ENCODE results near the gene FGFBP2.

The FGFBP2 gene

GRCh38 chr4:15968551-15969300, 5.8 kb upstream of the FGFBP2 start:
- no peak for DNase-seq (ENCODE audit: low read depth in 2 of 3, low spot score in 1 of 3)

DNA sequence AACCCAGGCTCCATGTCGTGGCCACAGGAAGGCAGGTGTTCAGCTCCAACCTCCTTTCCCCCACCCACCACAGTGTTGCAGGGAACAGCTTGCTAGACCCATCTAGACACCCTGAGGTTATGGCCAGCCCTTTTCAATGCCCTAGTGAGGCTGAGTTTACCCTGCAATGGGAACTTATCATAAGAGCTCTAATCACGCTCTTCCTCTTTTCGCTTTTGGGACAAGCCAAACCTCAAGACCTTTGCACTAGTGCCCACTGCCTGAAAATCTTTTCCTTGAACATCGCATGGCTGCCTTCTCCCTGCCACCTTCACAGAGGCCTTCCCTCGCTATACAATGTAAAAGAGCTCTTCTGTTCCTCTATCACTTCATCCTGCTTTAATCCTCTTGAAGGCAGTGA, 2.4 kb upstream of the FGFBP2 start:
- no peak for DNase-seq (ENCODE audit: low read depth in 2 of 3, low spot score in 1 of 3)

DNA sequence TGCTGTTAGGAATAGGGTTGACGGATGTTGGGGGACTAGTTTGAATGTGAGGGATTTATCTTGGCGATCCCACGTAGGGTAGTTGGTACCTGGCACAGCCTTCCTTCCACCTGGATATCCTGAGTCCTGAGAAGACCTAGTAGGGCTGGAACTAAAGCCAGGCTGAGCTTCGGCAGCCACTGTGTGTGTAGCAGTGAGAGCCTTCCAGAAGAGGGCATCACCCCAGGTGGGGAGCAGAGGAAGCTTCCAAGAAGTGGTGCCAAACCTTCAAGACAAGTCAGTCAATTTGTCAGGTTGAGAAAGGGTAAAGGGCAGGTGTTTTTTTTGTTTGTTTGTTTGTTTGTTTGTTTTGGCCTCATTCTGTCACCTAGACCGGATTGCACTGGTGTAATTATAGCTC, 1.2 kb upstream of the FGFBP2 start:
- DNase-seq (ENCODE audit: low read depth in 2 of 3, low spot score in 1 of 3) = no peak

- DNase-seq (ENCODE audit: low read depth in 2 of 3, low spot score in 1 of 3) = peak; percentile 36 to 48 (median 37)
Measured at GRCh38 chr4:15963576-15963975, 601 bp upstream of the FGFBP2 start.

DNA sequence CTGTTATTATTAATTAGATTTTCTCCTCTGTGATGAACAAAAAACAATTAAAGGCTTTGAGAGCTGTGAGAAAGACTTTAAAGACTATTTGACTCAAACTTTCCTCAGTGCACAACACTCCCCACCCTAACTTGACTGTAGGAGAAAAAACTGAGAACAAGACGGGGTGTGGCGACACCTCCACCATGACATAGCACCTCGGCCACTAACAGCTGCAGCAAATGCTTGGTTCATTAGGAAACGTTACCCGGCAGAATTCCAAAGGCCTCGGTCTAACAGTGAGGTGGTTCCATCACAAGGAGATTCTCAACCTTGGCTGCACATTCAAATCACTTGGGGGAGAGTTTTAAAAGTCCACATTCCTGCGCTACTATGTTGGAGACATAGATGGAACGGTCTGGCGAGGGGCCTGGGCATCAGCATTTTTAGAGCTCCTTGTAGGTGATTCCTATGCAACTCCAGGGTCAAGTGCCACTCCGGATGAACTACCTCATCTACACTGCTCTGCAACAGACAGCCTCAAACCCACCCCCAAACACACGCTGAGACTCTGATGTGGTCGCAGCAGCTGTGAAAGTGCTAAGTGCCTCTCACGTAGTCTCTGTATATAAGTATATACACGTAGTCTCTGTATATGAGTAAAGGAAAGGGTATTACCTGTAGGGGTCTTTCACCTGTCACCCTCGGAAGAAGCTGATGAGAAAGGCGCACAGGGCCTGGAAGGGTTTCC, 1.0 kb downstream of the FGFBP2 start:
- no peak for DNase-seq (ENCODE audit: low read depth in 2 of 3, low spot score in 1 of 3)

GRCh38 chr4:15958562-15958961, 4.4 kb downstream of the FGFBP2 start:
- DNase-seq (ENCODE audit: low read depth in 2 of 3, low spot score in 1 of 3) = no peak

GRCh38 chr4:15956179-15956850, 6.7 kb downstream of the FGFBP2 start:
- DNase-seq (ENCODE audit: low read depth in 2 of 3, low spot score in 1 of 3) = peak; percentile 73 to 89 (median 78)

DNA sequence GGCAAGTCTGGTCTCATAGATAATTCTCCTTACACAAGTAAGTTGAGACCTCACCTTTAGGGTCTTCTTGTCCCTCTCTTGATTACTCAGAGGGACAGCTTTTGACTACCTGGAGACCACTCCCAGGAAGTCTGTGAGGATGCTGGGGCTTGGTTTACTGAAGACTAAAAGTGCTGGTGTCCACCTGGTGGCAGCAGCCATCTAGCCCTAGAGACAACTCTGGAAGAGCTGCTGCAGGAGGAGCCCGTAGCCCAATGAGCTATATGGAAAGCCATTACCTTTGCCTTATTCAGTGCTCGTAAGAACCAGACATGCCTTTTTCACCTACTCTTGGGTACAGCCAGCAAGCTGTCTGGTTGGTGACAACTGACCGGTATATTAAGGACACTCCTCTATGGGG, 7.3 kb downstream of the FGFBP2 start:
- DNase-seq (ENCODE audit: low read depth in 2 of 3, low spot score in 1 of 3) = no peak

DNA sequence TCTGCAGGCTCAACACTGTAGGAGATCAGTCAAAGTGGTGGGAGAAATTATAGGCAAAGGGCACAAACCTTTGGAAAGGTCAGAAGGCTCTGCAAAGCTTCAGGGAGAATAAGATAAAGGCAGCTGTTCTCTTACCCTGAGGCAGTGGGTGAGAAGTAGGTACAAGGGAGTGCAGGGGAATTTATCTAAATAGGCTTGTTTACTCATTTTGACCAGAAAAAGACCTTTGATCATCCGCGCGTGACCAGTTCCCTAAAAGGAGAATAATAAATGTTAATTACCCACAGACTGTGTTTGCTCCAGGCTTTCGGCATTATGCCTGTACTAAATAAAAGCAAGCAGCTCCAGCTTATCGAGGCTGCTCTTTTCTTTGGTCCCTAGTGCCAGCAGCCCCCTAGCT, 9.3 kb downstream of the FGFBP2 start:
- DNase-seq (ENCODE audit: low read depth in 2 of 3, low spot score in 1 of 3) = no peak

DNA sequence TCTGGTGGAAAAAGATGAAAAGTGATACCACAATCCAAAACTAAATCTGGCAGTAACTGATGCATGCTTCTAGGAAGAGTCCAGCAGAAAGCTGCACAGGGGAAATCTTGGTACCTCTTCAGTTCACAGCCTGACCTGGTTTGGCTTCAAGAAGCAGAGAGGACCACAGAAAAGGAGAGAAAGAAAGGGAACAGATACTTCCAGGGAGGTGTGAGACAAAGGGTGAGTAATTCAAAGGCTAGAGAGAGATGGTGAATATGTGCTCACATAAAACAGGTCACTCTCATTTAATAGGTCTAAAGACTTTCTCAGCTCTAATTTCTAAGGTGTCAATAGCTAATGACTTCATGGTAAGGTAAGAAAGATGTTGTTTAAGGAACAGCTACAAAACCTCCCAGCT, 11.2 kb downstream of the FGFBP2 start:
- DNase-seq (ENCODE audit: low read depth in 2 of 3, low spot score in 1 of 3) = no peak

- DNase-seq (ENCODE audit: low read depth in 2 of 3, low spot score in 1 of 3) = no peak
Measured at GRCh38 chr4:15948826-15949225, 14.1 kb downstream of the FGFBP2 start.

DNA sequence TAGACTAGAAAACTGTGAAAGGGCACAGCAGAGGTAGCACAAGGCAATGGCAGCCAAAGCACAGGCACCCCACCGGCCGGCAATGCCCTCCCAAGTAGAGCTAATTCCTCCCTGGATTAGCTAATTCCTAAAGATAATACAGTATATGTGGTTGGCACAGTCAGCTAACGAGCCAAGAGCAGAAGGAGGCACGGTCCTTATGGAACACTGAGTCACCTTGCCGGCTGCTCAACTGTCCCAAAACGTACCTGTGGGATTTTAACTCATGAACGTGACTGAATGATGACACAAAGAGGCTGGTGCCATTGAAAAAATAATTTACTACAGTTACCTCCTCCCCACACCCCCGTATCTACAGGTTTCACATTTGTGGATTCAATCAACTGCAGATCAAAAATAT, 15.3 kb downstream of the FGFBP2 start:
- no peak for DNase-seq (ENCODE audit: low read depth in 2 of 3, low spot score in 1 of 3)

GRCh38 chr4:15945516-15945915, 17.5 kb downstream of the FGFBP2 start:
- no peak for DNase-seq (ENCODE audit: low read depth in 2 of 3, low spot score in 1 of 3)

DNA sequence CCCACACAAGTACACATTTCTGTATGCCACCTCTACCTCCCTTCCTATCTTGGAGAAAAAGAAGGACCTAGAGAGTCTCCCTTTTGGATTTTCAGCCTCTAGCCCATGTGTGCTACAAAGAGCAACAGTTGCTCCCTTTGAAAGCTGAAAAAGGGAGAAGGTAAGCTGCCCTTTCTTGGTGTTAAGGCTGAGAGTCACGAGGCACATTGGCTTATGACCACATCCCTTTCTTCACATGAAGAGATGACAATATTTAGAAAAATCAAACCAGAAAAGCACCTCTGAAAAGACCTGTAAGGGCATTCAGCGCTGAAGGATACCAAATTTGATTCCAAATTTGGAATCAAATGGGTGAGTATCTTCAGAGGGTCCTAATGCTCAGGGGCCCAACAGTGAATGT, 18.1 kb downstream of the FGFBP2 start:
- DNase-seq (ENCODE audit: low read depth in 2 of 3, low spot score in 1 of 3) = no peak

- DNase-seq (ENCODE audit: low read depth in 2 of 3, low spot score in 1 of 3) = no peak
Measured at GRCh38 chr4:15942283-15942682, 20.7 kb downstream of the FGFBP2 start.

DNA sequence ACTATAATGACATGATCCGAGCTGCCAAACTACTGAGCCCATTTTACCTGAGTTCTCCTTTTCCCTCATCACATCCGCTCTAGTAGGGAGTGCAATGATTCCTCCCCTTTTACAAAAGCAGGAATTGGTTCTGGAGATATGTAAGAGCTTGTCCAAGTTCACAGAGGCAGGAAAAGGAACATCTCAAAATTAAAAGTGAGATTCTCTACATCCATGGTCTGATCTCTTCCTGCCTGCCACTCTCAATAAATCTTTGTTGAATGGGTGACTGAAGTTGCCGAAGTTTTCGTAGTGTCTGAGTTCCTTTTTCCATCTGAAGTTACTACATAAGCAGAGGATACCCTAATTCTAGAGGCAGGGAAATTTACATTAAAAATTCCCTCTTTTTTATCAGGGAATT, 24.3 kb downstream of the FGFBP2 start, which contains the start of gene FGFBP1:
FGFBP1 (minus strand) TSS at position 101 of the 400 bp plus-strand sequence. CDS start 2,108 bp downstream, outside the sequence.
- DNase-seq (ENCODE audit: low read depth in 2 of 3, low spot score in 1 of 3) = no peak

DNA sequence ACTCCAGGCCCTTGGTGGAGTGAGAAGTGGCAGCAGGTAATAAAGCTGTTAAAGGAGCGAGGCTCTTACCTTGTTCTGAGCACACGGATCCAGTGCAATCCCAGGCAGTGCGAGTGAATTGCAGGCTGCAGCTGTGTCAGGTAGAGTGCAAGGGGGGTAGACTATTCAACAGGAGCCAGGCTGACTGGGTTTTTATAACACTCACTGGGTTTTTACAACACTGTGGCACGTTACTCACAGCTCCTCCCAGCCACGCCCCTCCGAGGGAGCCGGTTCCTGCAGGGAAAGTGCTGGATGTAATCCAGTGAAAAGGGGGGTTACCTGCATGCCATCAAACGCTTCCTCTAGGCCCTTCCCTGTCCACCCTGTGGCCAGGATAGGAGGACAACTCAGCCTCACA, 24.8 kb downstream of the FGFBP2 start:
- no peak for DNase-seq (ENCODE audit: low read depth in 2 of 3, low spot score in 1 of 3)

GRCh38 chr4:15936495-15936894, 26.5 kb downstream of the FGFBP2 start:
- DNase-seq (ENCODE audit: low read depth in 2 of 3, low spot score in 1 of 3) = no peak

DNA sequence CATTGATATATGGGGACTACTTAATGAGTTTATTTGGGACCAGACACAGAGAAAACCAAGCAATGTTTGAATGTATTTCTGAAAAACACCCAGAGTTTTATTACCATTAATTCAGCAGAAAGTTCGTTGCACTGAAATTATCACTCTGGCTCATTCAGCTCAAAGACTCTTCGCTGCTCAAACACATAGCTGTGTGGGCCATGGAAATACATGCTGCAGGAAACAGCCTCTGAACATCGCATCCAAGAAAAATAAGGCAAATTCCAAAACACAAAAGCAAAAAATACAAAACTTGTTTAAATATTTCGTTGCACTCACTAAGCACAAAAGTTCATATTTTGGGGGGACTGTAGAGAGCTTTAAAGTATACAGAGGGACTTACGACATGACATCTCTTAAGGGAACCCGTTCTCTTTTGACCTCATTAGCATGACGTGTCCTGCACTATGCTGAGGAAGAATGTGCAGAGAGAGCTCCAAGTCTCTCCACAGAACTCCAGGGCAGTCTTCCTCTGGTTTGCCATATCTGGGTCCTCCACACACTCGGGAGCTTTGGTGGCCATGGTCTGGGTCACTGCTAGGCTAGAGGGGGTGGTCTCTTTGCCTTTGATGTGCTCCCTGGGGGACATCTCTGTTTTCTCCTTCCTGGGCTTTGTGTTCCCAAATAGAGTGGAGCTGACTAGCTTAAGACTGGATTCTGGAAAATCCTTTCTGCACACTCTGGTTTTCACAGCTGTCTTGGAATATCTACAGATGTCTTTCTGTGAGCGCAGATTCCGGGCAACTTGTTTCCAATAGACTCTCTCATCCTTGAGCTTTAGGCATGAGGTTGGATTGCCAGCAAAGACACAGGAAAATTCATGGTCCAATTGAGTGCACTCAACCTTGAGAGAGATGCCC, 27.2 kb downstream of the FGFBP2 start:
- DNase-seq (ENCODE audit: low read depth in 2 of 3, low spot score in 1 of 3) = no peak

- no peak for DNase-seq (ENCODE audit: low read depth in 2 of 3, low spot score in 1 of 3)
Measured at GRCh38 chr4:15934259-15934658, 28.7 kb downstream of the FGFBP2 start.
